ENCODE data around the gene OR2M4.

DNA sequence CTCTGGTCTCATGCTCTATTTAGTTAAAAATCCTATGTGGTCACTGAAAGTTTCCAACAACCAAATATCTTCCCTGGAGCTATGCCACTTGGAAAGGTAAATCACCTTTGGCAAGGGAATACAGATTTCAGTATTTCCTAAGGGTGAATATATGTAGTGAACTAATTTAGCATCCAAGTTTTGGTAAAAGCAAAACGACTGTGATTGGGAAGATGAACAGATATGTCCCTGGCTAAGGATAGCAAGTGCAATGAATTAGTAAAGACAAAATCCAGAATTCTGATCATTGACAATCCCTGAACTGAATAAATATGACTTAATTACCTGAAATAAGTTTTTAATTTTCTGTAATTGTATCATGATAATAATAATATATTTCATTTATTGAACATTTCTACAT is 46.7 kb downstream of the OR2M4 start, which contains the start of gene OR2T33:
- no peak for TF ChIP-seq POLR2AphosphoS5 (IDR thresholded peaks at IDR 0.05)
- TF ChIP-seq, protein P1, sequence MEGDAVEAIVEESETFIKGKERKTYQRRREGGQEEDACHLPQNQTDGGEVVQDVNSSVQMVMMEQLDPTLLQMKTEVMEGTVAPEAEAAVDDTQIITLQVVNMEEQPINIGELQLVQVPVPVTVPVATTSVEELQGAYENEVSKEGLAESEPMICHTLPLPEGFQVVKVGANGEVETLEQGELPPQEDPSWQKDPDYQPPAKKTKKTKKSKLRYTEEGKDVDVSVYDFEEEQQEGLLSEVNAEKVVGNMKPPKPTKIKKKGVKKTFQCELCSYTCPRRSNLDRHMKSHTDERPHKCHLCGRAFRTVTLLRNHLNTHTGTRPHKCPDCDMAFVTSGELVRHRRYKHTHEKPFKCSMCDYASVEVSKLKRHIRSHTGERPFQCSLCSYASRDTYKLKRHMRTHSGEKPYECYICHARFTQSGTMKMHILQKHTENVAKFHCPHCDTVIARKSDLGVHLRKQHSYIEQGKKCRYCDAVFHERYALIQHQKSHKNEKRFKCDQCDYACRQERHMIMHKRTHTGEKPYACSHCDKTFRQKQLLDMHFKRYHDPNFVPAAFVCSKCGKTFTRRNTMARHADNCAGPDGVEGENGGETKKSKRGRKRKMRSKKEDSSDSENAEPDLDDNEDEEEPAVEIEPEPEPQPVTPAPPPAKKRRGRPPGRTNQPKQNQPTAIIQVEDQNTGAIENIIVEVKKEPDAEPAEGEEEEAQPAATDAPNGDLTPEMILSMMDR (IDR thresholded peaks at IDR 0.05), result no peak
- no peak for TF ChIP-seq EP300 (IDR thresholded peaks at IDR 0.05)
- no peak for TF ChIP-seq POLR2A (IDR thresholded peaks at IDR 0.05; ENCODE audit: low read depth)

Measured in esophagus muscularis mucosa (tissue), 4 donors.